PFSK-1 (cell line): ENCODE measurements around the gene CCSER2.

ENCODE experiments used
- REST ChIP-seq, 2 experiments: IDR thresholded peaks; 2 replicates each; pipeline versions ENCODE4 v1.6.1 to v1.8.0; 2011 to 2012; ENCODE audit warnings: low read depth in 2 of 2, low read length in 2 of 2, control low read depth in 1 of 2, inconsistent platforms in 1 of 2, mild to moderate bottlenecking in 1 of 2, moderate library complexity in 1 of 2; ENCODE audit not compliant: insufficient read depth in 1 of 2
- SIN3A ChIP-seq: IDR thresholded peaks from 2 replicates; pipeline ENCODE4 v1.6.1; 2012; ENCODE audit warnings: mild to moderate bottlenecking, low read length, moderate library complexity, borderline replicate concordance; ENCODE audit not compliant: insufficient read depth
- TAF1 ChIP-seq: IDR thresholded peaks from 2 replicates; pipeline ENCODE4 v1.6.1; 2012; ENCODE audit warnings: low read length, control low read depth, borderline replicate concordance; ENCODE audit not compliant: insufficient read depth

GRCh38 chr10:84344526-84344925 lies 16.1 kb downstream of the CCSER2 start:
- no peak for TF ChIP-seq REST (IDR thresholded peaks at IDR 0.05; ENCODE audit: insufficient read depth in 1 of 2, low read depth in 2 of 2, low read length in 2 of 2)
- TF ChIP-seq TAF1, result no peak
- no peak for TF ChIP-seq SIN3A
